Vagina (tissue), 2 donors: Measurements from ENCODE around the gene RIC8B.

Experiments
- CTCF ChIP-seq, 3 experiments: fragments of 450-650 bp in 2 of 3; fragments of 200-600 bp in 1 of 3; sonication (generic) in 1 of 3; IDR thresholded peaks; one replicate each; pipeline ENCODE4 v1.5.1; 2017 to 2019; ENCODE audit warnings: antibody characterized with exemption in 3 of 3, mild to moderate bottlenecking in 2 of 3, moderate library complexity in 2 of 3
- POLR2A ChIP-seq, 2 donors: fragments of 450-650 bp; IDR thresholded peaks; one replicate each; pipeline ENCODE4 v1.6.1; 2017; ENCODE audit warnings: antibody characterized with exemption in 2 of 2, mild to moderate bottlenecking in 2 of 2, moderate library complexity in 2 of 2
- POLR2AphosphoS5 ChIP-seq, 2 donors: sonication (generic); formaldehyde crosslinking; IDR thresholded peaks; one replicate each; pipeline ENCODE4 v1.9.0; 2017; ENCODE audit warnings: antibody characterized with exemption in 2 of 2, mild to moderate bottlenecking in 2 of 2, low read depth in 1 of 2; ENCODE audit not compliant: insufficient read depth in 1 of 2

GRCh38 chr12:106739815-106740530, 34.5 kb upstream of the RIC8B start:
- TF ChIP-seq CTCF (IDR thresholded peaks at IDR 0.05) (no peak), POLR2A (IDR thresholded peaks at IDR 0.05) (no peak), POLR2AphosphoS5 (IDR thresholded peaks at IDR 0.05; ENCODE audit: insufficient read depth in 1 of 2, low read depth in 1 of 2) (no peak)
